Neutrophil (primary cell): ENCODE measurements around the gene MAPKAPK2.

ENCODE experiments used
- H3K27ac ChIP-seq: fragments of 200-600 bp; sonication (generic); 2 replicates; pipeline ENCODE4 v1.5.1; 2016; ENCODE audit warnings: mild to moderate bottlenecking, moderate library complexity
- H3K27me3 ChIP-seq: fragments of 200-600 bp; sonication (generic); 2 replicates; pipeline ENCODE4 v1.6.0; 2016; ENCODE audit warnings: mild to moderate bottlenecking
- H3K36me3 ChIP-seq: fragments of 200-600 bp; sonication (generic); 2 replicates; pipeline ENCODE4 v1.5.1; 2017
- H3K4me1 ChIP-seq, 2 experiments: fragments of 200-600 bp in 1 of 2; sonication (generic) in 1 of 2; 1 replicate in 1 of 2; 2 replicates in 1 of 2; pipeline versions ENCODE4 v1.5.1 to v1.6.1; 2013 to 2016; ENCODE audit warnings: low read depth in 1 of 2, low read length in 1 of 2, mild to moderate bottlenecking in 1 of 2, moderate library complexity in 1 of 2; ENCODE audit not compliant: control insufficient read depth in 1 of 2, insufficient read depth in 1 of 2
- H3K4me3 ChIP-seq, 2 experiments: fragments of 200-600 bp in 1 of 2; sonication (generic) in 1 of 2; 1 replicate in 1 of 2; 2 replicates in 1 of 2; pipeline ENCODE4 v1.5.1; 2013 to 2016; ENCODE audit warnings: low read depth in 1 of 2, low read length in 1 of 2, mild to moderate bottlenecking in 1 of 2, moderate library complexity in 1 of 2
- H3K9me3 ChIP-seq: fragments of 200-600 bp; sonication (generic); 2 replicates; pipeline ENCODE4 v1.5.1; 2016
- CTCF ChIP-seq: fragments of 200-600 bp; sonication (generic); IDR thresholded peaks from 2 replicates; pipeline ENCODE4 v1.5.1; 2016; ENCODE audit warnings: antibody characterized with exemption

Gene MAPKAPK2

DNA sequence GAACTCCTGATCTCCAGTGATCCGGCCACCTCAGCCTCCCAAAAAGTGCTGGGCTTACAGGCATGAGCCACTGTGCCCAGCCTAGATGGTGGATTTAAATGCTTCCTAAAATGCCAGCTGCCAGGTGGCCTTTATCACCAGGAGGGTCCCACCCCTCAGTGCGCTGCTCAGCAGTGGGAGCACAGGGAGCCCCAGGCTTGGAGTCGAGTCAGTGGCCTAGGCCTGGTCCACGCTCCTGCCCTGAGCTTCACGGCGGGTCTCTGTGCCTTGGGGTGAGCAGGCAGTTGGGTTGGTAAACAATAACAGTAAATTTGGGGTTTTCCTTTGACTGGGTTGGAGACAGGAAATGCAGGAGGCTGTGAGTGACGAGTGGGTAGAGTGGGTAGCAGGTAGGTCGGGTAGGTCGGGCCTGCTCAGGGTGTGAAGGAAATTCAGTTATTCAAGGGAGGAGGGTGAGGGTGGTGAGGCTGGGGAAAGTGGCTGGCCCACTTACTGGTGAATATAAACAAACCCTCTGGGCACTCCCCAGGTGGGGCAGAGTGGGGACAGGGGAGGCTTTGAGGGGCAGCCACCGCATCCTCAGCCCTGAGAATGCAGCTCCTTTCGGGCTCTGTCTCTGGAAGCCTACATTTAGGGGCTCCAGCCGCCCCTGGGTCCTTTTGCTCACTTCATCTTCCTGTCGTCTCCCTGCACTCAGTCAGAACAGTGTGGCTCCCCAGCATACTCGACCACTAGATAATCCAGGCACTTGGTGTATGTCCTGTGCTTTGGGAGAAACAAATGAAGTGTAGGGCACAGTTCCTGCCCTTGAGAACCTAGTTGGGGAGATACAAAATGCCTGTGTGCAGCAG lies 52.4 kb downstream of the MAPKAPK2 start:
- Histone ChIP-seq H3K36me3 (peaks cover 65% of the 10 kb centered on the region), H3K4me3 (no peak overlapping the region)

DNA sequence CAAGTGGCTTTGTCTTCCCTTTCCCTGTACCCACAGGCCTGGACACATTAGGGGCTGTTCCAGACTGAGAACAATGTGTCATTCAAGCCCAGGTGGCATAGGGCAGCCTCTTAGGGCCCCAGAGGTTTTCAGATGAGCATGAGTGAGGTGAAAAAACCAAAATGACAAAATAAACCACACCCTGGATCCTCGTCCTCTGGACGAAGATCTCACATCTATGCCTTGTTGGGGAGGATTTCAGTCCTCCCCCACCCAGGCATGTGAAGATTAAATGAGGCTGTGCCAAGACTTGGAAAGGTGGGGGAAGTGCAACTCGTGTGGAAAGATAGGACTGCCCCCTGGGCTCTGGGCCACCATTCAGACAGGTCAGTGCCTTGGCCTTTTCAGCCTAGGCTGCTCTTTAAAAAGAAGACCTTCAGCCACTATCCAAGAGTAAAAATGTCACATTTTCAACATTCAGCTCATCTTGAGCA lies 53.1 kb downstream of the MAPKAPK2 start:
- H3K27ac ChIP-seq = no peak overlapping the region
- H3K9me3 ChIP-seq = no peaks in the 10 kb centered on the region
- H3K36me3 ChIP-seq = peaks cover 58% of the 10 kb centered on the region
- no peak for TF ChIP-seq CTCF
- no peaks in the 10 kb centered on the region for H3K27me3 ChIP-seq
- H3K4me1 ChIP-seq = no peaks in the 10 kb centered on the region
- no peak overlapping the region for H3K4me3 ChIP-seq

More for the DNA sequence above, 52.4 kb downstream of the MAPKAPK2 start:
- no peak overlapping the region for H3K27ac ChIP-seq
- no peak for TF ChIP-seq CTCF
- H3K27me3 ChIP-seq = no peaks in the 10 kb centered on the region
- H3K9me3 ChIP-seq = no peaks in the 10 kb centered on the region
- no peaks in the 10 kb centered on the region for H3K4me1 ChIP-seq

- no peaks in the 10 kb centered on the region for H3K4me1 ChIP-seq
- H3K27me3 ChIP-seq = no peaks in the 10 kb centered on the region
Measured at GRCh38 chr1:206738370-206739366, 54.0 kb downstream of the MAPKAPK2 start.

GRCh38 chr1:206739411-206740076 lies 54.8 kb downstream of the MAPKAPK2 start:
- no peaks in the 10 kb centered on the region for H3K4me1 ChIP-seq
- no peak overlapping the region for H3K4me3 ChIP-seq
- no peaks in the 10 kb centered on the region for H3K9me3 ChIP-seq
- no peaks in the 10 kb centered on the region for H3K27me3 ChIP-seq
- peaks cover 40% of the 10 kb centered on the region for H3K36me3 ChIP-seq
- no peak overlapping the region for H3K27ac ChIP-seq
- TF ChIP-seq CTCF = no peak

More at GRCh38 chr1:206738370-206739366, 54.0 kb downstream of the MAPKAPK2 start:
- no peak for TF ChIP-seq CTCF
- Histone ChIP-seq H3K4me3 (no peak overlapping the region), H3K9me3 (no peaks in the 10 kb centered on the region), H3K27ac (no peak overlapping the region), H3K36me3 (peaks cover 49% of the 10 kb centered on the region)

GRCh38 chr1:206741142-206741701 lies 56.5 kb downstream of the MAPKAPK2 start:
- no peaks in the 10 kb centered on the region for H3K4me1 ChIP-seq
- TF ChIP-seq CTCF = no peak
- H3K27me3 ChIP-seq = no peaks in the 10 kb centered on the region
- H3K27ac ChIP-seq = no peak overlapping the region
- H3K36me3 ChIP-seq = peaks cover 24% of the 10 kb centered on the region
- no peak overlapping the region for H3K4me3 ChIP-seq
- no peaks in the 10 kb centered on the region for H3K9me3 ChIP-seq
